ENCODE measurements around the gene HOATZ.

DNA sequence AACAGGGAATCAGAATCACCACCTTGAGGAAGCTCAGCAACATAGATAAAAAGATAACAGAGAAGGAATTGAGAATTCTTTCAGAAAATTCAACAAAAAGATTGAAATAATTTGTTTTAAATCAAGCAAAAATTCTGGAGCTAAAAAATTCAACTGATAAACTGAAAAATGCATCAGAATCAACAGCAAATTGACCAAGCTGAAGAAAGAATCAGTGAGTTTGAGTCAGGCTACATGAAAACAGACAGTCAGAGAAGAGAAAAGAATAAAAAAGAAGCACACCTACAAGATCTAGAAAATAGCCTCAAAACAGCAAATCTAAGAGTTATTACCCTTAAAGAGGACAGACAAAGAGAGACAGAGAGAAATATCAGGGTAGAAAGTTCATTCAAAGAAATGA is 31.1 kb upstream of the HOATZ start:
- TF ChIP-seq POLR2A (IDR thresholded peaks at IDR 0.05; ENCODE audit: low read depth, low read length) (no peak), POLR2AphosphoS5 (IDR thresholded peaks at IDR 0.05; ENCODE audit: low read depth, low read length) (no peak)

Data from GM12891 (cell line).